Measurements from ENCODE around the gene CNKSR3. TPM values are rescaled to one million over a fixed set of nuclear protein-coding genes. Genes with fewer than 3 reads are reported as not detected.

Gene CNKSR3
- total RNA-seq, 1 experiment from 2014 or later: 5.6 TPM

- Histone ChIP-seq H4K5ac (ENCODE audit: insufficient read length, low read depth, low read length) (no peak overlapping the region), H2BK20ac (ENCODE audit: low read depth, low read length, poor library complexity, severe bottlenecking) (no peak overlapping the region), H4K91ac (ENCODE audit: insufficient read length, low read depth, low read length) (no peak overlapping the region), H2BK12ac (ENCODE audit: insufficient read length, low read depth, low read length) (no peak overlapping the region), H2AFZ (ENCODE audit: low read length) (no peak overlapping the region), H3K79me1 (ENCODE audit: insufficient read depth, low read depth, low read length, poor library complexity, severe bottlenecking) (no peaks in the 10 kb centered on the region), H3K9me3 (ENCODE audit: control insufficient read depth, low read depth, low read length) (no peaks in the 10 kb centered on the region), H4K20me1 (ENCODE audit: control insufficient read depth, insufficient read depth, insufficient read length) (no peaks in the 10 kb centered on the region), H3K27me3 (ENCODE audit: insufficient read depth, low read length) (no peaks in the 10 kb centered on the region), H3K4me1 (ENCODE audit: insufficient read depth, low read length) (peaks cover 4% of the 10 kb centered on the region; the same call in 1 of the 2 replicates), H2BK15ac (ENCODE audit: low read depth, low read length) (no peak overlapping the region), H2BK5ac (ENCODE audit: insufficient read length, low read length) (no peak overlapping the region), H3K9ac (ENCODE audit: extremely low read depth, insufficient read length, low read length) (no peak overlapping the region), H3K4ac (ENCODE audit: low read depth, low read length) (no peak overlapping the region), H3K56ac (ENCODE audit: insufficient read length, low read depth, low read length) (no peak overlapping the region), H3K27ac (ENCODE audit: insufficient read length, low read depth, low read length) (no peak overlapping the region), H3T11ph (ENCODE audit: low read length) (no peak overlapping the region), H2BK120ac (ENCODE audit: low read depth, low read length, poor library complexity, severe bottlenecking) (no peak overlapping the region), H3K23ac (ENCODE audit: insufficient read length, low read depth, low read length) (no peak overlapping the region), H4K8ac (replicated peaks; ENCODE audit: insufficient read length, low read depth, low read length) (no peak overlapping the region), H3K79me2 (ENCODE audit: insufficient read depth, low read length) (0 out of 2 replicates have a peak, but pooled peaks cover 1% of the 10 kb centered on the region), H3K14ac (ENCODE audit: insufficient read depth, low read length) (no peak overlapping the region), H3K18ac (ENCODE audit: insufficient read length, low read depth, low read length) (no peak overlapping the region), H2AK5ac (ENCODE audit: insufficient read length, low read length) (no peak overlapping the region), H3K4me2 (ENCODE audit: insufficient read depth, insufficient read length, low read length) (no peak overlapping the region), H3K23me2 (ENCODE audit: insufficient read length, low read depth, low read length, poor library complexity, severe bottlenecking) (no peaks in the 10 kb centered on the region)
- no peak for DNase-seq
- TF ChIP-seq, protein P1, sequence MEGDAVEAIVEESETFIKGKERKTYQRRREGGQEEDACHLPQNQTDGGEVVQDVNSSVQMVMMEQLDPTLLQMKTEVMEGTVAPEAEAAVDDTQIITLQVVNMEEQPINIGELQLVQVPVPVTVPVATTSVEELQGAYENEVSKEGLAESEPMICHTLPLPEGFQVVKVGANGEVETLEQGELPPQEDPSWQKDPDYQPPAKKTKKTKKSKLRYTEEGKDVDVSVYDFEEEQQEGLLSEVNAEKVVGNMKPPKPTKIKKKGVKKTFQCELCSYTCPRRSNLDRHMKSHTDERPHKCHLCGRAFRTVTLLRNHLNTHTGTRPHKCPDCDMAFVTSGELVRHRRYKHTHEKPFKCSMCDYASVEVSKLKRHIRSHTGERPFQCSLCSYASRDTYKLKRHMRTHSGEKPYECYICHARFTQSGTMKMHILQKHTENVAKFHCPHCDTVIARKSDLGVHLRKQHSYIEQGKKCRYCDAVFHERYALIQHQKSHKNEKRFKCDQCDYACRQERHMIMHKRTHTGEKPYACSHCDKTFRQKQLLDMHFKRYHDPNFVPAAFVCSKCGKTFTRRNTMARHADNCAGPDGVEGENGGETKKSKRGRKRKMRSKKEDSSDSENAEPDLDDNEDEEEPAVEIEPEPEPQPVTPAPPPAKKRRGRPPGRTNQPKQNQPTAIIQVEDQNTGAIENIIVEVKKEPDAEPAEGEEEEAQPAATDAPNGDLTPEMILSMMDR (conservative IDR thresholded peaks at IDR 0.05): no peak
- Mint-ChIP-seq H3K4me1 (peaks cover 9 to 12% of the 10 kb centered on the region in 2 experiments), H3K36me3 (ENCODE audit: insufficient read depth in 1 of 3, low read depth in 3 of 3) (peaks cover 9 to 22% (median 12%) of the 10 kb centered on the region in 3 experiments), H3K27me3 (ENCODE audit: low read depth) (no peaks in the 10 kb centered on the region; the same call in 1 of the 2 replicates), H3K9me3 (peaks cover 9 to 11% of the 10 kb centered on the region in 2 experiments), H3K4me3 (no peak overlapping the region), H3K27ac (peak overlapping the region in 1 of 3 experiments; percentile 16; a peak in 1 of 7 replicates)
- WGBS (ENCODE audit: extremely low coverage, insufficient read length, low lambda C conversion rate): no CpG with 5 or more reads among the region's 3 CpGs
Observed at GRCh38 chr6:154428897-154429296, 81.6 kb downstream of the CNKSR3 start.

Data from H9 (cell line).